ENCODE results near the gene VPS13D.
"Not testable (repeated sequence)": the region's sequence is repeated elsewhere in the genome, so short reads cannot be mapped to it uniquely, and the experiment has no call there.

VPS13D gene

DNA sequence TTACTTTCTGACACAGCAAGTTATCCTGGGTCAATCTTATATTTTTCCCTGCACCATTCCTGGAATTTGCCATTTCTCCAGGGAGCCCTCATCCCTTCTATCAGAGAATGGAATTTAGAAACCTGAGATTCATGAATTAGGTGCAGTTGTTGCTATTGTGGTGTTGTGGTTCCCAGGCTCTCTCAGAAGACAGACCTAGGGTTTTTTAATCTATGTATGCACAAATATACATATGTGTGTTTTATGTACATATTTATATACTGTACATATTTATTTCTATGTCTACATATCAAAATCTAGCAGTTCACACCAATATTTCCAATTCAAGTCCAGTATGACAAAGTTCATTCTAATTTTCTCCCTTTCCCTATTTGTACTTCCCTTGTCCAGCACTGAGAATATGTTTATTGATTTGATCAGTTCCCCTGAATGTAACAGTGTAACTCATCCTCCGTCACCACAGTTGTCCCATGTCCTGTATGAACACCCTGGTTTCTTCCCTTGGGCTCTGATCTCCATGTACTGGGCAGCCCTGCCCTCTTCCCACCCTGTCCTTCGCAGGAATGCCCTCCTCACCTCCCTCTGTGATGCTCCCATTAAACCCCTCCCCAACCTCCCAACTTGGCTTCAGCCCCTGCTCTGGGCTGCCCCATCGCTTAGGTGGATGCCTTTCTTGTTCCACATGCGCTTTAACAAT lies 145.5 kb downstream of the VPS13D start:
- DNase-seq (ENCODE audit: low spot score) = no peak

DNA sequence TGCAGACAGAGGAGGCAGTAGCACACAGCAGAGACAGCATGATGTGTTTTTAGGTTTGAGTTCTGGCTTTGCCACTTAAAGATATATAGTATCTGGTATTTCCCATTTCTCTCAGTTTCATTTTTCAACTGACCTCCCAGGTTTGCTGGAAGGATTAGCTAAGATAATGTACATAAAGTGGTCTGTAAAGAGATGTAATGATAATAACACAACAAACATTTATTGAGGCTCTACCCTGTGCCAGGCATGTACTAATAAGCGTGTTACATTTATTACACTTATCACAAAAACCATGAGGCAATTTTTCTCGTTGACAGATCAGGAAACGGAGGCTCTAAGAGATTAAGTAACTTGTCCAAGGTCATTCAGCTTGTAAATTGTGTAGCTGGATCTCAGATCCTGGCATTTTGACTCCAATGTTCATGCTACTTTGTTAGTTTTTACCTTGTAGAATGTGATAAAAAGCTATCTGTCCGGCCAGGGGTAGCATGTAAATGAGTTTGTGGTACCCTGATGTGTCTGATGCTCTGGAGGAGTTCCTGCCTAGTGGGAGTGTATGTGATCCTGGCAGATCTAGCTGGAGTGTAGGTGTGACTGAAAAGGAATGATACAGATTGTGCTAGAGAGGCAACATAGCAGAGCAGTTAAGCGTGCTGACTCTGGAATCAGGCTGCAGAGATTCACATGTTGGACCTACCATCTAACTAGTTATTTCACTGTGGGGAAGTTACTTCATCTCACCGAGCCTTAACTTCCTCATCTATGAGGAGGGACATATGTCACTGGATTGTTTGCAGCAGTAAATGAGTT lies 146.6 kb downstream of the VPS13D start:
- DNase-seq (ENCODE audit: low spot score) = no peak

DNA sequence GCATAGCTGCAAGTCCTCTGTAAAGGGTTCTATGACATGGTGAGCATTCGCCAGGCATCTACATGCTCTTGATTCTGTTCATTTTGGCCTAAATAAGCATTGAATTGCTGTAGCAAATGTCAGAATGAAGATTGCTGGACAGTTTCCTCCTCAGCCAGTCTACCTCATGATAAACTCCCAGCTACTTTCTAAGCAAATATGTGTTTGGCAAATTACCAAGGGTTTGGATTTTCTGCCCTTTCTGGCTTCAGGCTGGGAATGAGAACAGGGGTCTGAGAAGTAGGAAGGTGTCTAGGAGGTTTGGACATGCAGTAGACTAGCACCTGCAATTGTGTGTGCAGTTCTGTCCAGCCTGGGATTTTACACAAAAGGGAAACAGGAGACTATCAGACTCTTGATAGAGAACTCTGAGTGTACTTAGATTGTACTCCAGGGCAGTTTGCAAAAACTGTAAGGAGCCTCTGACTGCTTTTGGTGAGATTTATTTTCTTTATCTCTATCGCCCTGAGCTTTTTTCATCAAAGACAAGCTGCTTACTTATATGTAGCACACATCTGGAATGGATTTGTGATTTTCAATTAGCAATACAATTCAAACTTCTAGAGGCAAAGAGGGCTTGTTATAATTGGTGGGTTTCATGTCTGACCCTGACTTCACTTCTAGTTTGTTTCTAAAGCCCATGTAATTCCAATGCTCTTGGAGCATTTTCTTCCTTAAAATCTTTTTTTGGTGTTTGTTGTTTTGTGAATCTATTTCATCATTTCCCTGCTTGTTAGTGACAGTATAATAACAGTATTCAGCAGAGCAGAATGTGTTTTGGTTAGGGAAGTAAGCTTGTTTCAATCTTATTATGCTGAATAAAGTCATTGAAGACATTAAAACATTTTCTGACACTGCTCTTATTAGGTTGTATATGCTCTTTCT lies 150.8 kb downstream of the VPS13D start:
- no peak for DNase-seq (ENCODE audit: low spot score)

DNA sequence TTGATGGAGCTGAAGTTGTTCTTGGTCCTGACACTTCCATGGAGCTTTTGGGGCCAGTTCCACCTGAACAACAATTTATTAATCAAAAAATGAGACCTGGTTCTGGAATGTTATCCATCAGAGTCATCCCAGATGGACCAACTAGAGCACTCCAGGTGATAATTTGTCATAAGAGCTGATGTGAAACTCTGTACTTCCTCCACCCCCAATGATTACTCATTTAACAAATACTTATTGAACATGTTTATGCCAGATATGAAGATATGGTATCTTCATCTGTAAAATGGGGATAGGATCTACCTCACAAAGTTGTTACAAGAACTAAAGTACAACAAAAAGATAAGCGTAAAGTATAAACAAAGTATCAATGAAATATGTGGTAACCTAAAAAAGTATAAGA lies 153.2 kb downstream of the VPS13D start:
- DNase-seq (ENCODE audit: low spot score) = no peak

DNA sequence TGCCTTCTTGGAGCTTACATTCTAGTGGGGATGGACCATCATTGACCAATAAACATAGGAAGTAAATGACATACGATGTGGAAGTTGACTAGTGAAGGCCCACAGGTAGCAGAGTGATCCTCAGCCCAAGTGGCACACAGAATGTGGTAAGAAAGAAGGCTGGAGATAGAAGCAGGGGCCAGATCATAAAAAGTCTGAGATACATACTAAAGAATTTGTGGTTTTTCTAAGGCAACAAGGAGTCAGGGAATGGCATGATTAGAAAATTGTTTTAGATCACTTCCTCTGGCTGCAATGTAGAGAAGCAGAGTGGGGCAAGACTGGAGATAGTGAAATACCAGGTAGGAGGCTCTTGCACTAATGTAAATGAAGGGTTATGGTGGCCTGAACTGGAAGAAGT lies 154.0 kb downstream of the VPS13D start:
- no peak for DNase-seq (ENCODE audit: low spot score)

DNA sequence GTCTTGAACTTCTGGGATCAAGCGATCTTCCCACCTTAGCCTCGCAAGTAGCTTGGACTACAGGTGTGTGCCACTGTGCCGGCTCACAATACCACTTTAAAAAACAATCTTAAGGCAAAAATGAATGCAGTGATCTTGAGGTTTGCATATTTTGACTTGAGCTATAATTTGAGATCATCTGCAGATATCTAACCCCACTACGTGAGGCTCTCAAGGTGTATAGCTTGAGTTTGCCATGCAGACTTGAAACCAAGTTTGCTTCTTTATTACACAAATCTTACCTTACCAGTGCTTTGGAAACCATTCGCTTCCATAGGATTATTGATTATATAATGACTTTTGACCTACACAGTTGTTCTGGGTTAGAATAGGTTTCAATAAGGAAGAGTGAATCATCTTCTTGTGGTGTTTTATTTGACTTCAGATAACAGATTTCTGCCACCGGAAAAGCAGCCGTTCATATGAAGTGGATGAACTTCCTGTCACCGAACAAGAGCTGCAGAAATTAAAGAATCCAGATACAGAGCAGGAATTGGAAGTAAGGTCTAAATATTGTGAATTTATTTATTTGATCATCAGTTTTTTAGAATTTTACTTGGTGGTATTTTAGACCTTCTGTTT lies 155.1 kb downstream of the VPS13D start:
- no peak for DNase-seq (ENCODE audit: low spot score)

DNA sequence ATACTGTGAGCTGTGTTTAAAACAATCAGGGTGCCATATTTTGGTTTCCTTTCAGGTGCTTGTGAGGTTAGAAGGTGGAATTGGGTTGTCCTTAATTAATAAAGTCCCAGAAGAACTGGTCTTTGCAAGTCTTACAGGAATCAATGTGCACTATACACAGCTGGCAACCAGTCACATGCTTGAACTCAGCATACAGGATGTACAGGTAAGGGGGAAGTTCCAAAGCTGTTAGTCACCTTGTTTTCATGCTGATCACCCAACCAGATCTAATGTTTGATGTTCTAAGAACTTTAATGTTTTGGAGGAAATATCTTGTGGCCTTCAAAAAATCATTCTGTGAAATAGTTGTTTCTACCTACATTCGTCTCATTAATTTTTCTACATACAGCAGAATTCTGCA lies 156.3 kb downstream of the VPS13D start:
- DNase-seq (ENCODE audit: low spot score) = no peak

DNA sequence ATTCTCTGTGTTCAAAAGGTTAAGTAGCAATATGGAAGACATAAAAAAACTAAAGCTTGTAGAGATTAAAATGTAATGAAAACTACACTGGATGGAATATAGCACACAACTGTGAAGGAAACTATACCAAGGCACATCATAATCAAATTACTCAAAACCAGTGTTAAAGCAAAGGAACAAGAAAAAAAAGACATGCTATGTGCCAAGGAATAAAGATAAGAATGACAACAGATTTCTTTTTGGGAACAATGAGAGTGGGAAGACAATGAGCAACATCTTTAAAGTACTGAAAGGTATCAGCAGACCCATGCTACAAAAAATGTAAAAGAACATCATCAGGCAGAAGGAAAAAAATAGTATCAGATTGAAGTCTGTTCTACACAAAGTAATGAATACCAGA lies 157.8 kb downstream of the VPS13D start:
- DNase-seq (ENCODE audit: low spot score) = no peak

DNA sequence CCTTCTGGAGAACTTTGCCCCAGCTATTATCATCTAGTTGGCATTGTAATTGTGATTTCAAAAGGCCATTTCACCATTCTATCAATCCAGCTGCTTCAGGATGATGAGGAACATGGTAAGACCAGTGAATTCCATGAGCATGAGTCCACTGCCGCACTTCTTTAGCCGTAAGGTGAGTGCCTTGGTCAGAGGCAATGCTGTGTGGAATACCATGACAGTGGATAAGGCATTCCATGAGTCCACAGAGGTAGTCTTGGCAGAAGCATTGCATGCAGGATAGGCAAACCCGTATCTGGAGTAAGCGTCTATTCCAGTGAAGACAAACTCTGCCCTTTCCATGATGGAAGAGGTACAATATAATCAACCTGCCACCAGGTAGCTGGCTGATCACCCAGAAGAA lies 160.5 kb downstream of the VPS13D start:
- DNase-seq (ENCODE audit: low spot score) = not testable (repeated sequence)

DNA sequence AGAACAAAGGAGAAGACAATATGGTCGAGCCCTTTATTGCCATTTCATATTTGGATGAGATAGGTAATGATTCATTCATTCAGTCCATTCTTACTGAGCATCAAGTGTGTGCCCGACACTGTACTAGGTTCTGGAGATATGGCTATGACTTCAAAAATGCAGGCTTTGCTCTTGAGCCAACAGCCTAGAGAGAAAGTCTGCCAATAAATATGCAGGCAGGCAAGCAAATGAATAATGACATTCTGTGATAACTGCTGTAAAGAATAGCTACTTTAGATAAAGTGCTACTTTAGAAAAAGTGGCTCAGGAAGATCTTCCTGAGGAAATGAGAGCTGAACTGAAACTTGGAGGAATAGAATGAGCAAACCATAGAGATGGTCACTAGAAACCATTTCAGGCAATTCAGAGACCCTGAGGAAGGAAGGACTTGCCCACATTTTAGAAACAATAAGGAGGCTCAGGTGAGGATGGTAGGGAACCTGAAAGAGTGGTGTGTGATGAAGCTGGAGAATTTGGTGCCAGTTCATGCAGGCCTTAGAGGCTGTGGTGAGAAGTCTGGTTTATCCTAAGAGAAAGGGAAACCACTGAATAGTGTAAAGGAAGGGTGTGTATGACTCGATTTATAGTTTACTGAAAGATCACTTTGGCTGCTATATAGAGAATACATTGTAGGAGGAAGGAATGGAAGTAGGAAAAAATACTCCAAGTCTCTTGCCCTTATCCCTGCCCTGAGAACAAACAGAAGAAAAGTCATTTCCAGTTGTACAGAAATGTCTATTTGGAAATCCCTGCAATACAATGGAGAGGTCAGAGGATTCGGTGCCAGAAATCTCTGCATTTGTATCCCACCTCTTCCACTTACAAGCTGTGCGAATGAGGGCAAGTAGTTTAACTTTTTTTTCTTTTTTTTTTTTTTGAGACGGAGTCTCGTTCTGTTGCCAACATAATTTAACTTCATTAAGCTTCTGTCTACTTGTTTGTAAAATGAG lies 167.9 kb downstream of the VPS13D start:
- no peak for DNase-seq (ENCODE audit: low spot score)

DNA sequence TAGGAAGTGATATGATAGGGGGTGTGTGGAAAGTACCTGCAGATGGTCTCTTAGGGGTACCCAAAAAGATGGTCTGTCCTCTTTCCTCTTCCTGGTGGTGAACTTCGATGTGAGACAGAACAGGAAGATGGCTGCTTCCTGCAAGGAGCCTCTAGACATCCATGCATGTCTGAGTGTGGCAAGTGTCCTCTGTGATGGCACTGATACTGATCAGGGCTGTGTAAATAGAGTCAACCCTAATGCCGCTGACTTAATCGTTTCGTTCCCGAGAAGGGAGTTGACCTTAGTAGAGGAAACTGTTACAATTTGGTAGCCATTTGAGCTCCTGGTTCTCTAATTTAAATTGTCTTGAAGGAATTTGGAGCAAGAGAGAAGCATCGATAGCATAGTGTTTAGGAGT lies 168.6 kb downstream of the VPS13D start:
- DNase-seq (ENCODE audit: low spot score) = no peak

DNA sequence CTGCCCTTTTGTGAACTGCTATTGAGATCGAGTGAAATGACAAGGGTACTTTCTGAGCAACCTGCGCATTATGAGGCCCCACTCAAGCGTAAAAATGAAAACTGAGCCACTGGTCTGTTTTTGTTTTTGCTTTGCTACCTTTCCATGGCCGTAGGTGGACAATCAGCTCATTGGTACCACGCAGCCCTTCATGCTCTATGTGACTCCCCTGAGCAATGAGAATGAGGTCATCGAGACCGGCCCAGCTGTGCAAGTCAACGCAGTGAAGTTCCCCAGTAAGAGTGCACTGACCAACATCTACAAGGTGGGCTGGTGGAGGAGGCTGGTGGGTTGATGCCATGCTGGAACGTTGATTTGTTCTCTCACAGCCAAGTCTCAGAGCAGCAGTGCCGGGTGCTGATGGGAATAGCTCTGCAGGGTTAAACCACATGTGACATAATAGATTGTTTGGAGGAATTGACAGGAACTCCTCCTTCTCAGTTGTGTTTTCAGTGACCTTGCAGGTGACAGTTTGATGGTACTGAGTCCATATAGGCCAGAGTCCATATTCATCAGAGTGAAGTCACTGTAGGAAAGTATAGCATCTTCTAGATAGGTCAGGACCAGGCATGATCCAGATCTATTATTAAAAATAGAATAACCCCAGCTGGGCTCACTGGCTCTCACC lies 170.3 kb downstream of the VPS13D start:
- DNase-seq (ENCODE audit: low spot score) = no peak

DNA sequence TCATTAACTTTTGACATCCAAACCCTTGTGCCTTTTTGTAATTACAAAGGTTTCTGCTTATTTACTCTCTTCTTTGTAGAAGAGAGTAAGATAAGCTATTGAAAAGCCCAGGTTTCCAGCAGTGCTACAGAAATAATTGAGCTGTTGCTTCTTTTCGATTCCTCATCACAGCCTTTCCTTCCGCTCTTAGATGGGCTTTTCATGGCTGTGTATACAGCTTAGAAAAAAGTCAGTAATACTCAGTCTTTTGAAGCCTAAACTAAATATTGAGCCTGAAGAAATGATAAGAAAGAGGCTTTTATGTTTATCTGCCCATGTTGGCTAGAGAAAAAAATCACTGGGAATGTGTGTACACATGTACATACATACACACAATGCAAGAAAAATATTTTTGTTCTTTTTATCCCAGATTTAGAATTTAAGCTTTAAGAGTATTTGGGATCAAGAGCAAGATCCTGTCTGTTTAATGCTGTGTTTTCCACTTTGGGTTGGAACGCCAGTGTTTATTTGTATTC lies 172.4 kb downstream of the VPS13D start:
- DNase-seq (ENCODE audit: low spot score) = no peak

DNA sequence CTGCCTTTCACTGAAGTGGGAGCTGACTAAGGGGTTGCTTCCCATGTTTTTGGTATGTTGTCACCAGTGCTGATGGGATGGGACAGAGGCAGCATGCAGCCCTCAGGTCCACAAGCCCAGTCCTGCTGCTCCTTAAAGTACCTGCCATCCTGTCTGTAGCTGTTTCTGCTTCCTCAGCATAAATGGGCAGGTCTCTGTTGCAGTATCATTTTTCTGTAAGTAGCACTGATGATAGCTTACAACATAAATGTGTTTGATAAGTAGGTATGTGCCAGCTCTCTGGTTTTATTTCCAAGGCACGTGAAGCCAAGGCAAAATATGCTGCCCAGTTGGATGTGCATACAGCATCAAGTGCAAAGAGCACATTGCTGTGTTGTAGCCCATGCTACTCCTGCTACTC lies 173.0 kb downstream of the VPS13D start:
- no peak for DNase-seq (ENCODE audit: low spot score)

DNA sequence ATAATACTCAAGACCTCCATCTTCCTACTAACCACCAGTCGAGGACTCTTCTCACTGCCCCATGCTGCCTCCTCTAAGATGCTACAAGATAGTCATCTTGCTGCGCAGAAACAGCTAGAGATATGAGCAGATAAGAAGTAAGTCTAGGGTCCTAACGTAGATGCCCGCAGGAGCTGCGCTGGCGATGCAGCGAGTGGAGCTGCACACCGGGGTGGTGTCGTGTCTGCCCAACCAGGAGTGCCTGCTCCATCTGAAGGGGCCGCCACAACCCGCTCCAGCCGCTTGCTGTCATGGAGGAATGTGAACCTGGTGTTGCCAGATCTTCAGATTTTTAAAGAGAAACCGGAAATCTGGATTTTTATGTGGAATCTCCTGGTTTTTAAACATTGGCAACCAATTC lies 175.1 kb downstream of the VPS13D start:
- DNase-seq (ENCODE audit: low spot score) = no peak

DNA sequence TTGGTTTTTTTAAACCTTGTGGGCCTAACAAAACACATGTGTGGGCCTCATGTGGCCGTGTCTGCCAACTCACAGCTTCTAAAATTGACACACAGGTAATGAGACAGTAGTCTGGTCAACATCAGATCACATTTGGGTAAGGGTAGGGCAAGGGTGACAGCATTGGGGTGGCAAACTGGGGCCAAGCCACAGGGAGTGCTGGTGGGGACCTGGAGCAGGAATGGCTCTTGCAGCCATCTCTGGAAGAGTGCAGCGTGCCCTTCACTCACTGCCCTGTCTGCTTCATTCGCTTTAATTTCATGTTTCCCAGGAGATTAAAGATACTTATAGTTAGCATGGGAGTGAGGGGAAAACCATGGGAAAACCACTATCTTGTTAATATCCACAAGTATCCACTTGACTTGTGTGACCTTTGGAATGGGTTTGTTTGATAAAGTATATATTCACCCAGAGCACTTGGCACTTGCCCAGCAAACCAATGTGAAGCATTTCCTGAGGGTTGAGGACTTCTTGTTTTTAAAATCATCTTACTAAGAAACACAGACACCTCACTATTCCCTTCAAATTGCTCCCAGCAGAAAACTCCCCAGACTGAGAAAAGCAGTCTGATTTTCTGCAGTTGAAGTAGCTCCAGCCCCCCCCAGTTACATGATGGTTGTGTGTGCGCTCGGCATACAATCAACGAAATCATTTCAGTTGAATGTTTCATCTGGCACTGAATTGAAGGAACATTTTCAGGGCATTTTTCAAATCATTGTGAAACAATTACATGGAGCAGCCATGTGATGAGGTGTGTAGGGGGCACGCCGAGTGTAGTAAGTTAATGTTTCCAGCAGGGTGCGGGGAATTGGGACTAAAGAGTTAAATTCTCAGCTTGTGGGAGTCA lies 175.7 kb downstream of the VPS13D start:
- peak; percentile 48 for DNase-seq (ENCODE audit: low spot score)

DNA sequence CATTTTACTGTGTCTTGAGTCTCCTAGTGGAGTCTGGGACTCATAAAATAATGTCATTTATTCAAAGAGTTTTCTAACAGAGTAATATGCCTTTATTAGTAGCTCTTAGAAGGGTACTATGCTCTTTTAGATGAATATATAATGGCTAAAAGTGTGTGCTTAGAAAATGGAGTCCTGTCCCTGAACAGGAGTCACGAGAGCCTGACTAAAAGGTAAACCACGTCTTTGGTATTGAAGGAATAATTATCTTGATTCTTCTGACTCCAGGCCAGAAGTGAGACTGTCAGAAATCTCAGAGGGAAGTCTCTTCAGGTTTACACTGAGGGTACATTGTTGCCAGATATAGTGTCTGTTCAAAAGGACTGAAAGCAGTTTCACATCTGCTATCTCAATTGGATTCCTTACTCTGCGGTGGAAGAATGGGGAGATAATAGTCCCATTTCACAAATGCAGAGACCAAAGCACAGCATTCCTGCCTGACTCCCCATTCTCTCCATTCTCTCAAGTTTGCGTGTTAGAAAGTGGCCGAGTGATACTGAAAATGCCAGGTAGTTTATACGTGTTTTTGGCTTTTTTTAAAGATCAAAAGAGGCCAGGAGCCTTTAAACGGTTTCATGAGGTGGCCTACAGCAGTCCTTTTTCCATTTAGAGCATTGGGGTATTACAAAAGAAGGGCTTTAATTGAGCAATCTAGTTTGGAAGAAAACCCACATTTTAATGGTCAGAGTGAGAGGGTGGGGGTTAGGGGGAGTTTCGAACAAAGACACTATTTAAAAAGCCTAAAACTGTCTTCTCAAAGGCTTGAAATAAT lies 176.6 kb downstream of the VPS13D start:
- peak; percentile 54 for DNase-seq (ENCODE audit: low spot score)

All from COLO829 (cell line).